Astrocyte (in vitro differentiated cells and primary cell): ENCODE results near the gene PARP6. TPM values are rescaled to one million over a fixed set of nuclear protein-coding genes. Genes with fewer than 3 reads are reported as not detected.

Experiments used
- DNase-seq: peaks from one replicate; pipeline ENCODE4 v3.0.0-alpha.2; 2010; ENCODE audit warnings: low read depth
- FAIRE-seq: peaks from 2 replicates; lab custom pipeline; 2011; peaks lifted over from hg19 to GRCh38; lab: Jason Lieb, UNC
- H2AFZ ChIP-seq: 2 replicates; pipeline ENCODE4 v1.6.0; 2012; ENCODE audit warnings: low read depth, low read length, inconsistent platforms
- H3K27ac ChIP-seq: 2 replicates; pipeline ENCODE4 v1.5.1; 2011; ENCODE audit warnings: low read depth, low read length, inconsistent platforms
- H3K27me3 ChIP-seq: 2 replicates; pipeline ENCODE4 v1.6.0; 2011; ENCODE audit warnings: low read length, inconsistent platforms; ENCODE audit not compliant: insufficient read depth
- H3K36me3 ChIP-seq: 2 replicates; pipeline ENCODE4 v1.5.1; 2011; ENCODE audit warnings: low read length, inconsistent platforms; ENCODE audit not compliant: insufficient read depth
- H3K4me1 ChIP-seq: 2 replicates; pipeline ENCODE4 v1.5.1; 2011; ENCODE audit warnings: low read length, inconsistent platforms; ENCODE audit not compliant: insufficient read depth
- H3K4me2 ChIP-seq: 2 replicates; pipeline ENCODE4 v1.6.0; 2012; ENCODE audit warnings: low read length, inconsistent platforms
- H3K4me3 ChIP-seq: 2 replicates; pipeline ENCODE4 v1.5.1; 2011; ENCODE audit warnings: low read depth, mild to moderate bottlenecking, low read length, inconsistent platforms; ENCODE audit not compliant: insufficient read depth
- H3K79me2 ChIP-seq: 2 replicates; pipeline ENCODE4 v1.6.0; 2012; ENCODE audit warnings: mild to moderate bottlenecking, low read length, inconsistent platforms; ENCODE audit not compliant: insufficient read depth
- H3K9ac ChIP-seq: 2 replicates; pipeline ENCODE4 v1.6.0; 2012; ENCODE audit warnings: mild to moderate bottlenecking, low read length, inconsistent platforms
- H3K9me3 ChIP-seq: 2 replicates; pipeline ENCODE4 v1.5.1; 2012; ENCODE audit warnings: low read depth, mild to moderate bottlenecking, low read length, inconsistent platforms; ENCODE audit not compliant: insufficient read depth
- H4K20me1 ChIP-seq: 2 replicates; pipeline ENCODE4 v1.6.0; 2012; ENCODE audit warnings: low read length, inconsistent platforms; ENCODE audit not compliant: insufficient read depth
- H3K27ac Mint-ChIP-seq: one replicate; pipeline ENCODE4 v1.8.0; 2021; ENCODE audit warnings: mild to moderate bottlenecking, mixed read lengths; ENCODE audit not compliant: unreplicated experiment
- H3K27me3 Mint-ChIP-seq: one replicate; pipeline ENCODE4 v1.8.0; 2021; ENCODE audit warnings: low read depth, mixed read lengths; ENCODE audit not compliant: unreplicated experiment
- H3K36me3 Mint-ChIP-seq: one replicate; pipeline ENCODE4 v1.8.0; 2021; ENCODE audit warnings: low read depth, mixed read lengths; ENCODE audit not compliant: unreplicated experiment
- H3K4me1 Mint-ChIP-seq: one replicate; pipeline ENCODE4 v1.8.0; 2021; ENCODE audit warnings: low read depth, mixed read lengths; ENCODE audit not compliant: unreplicated experiment
- H3K4me3 Mint-ChIP-seq: one replicate; pipeline ENCODE4 v1.8.0; 2021; ENCODE audit warnings: mild to moderate bottlenecking, moderate library complexity, mixed read lengths; ENCODE audit not compliant: unreplicated experiment
- H3K9me3 Mint-ChIP-seq: one replicate; pipeline ENCODE4 v1.8.0; 2021; ENCODE audit warnings: mild to moderate bottlenecking, mixed read lengths; ENCODE audit not compliant: unreplicated experiment
- CTCF ChIP-seq: IDR thresholded peaks from 2 replicates; pipeline ENCODE4 v1.5.1; 2011; ENCODE audit warnings: low read depth, mild to moderate bottlenecking, inconsistent platforms, low read length, moderate library complexity; ENCODE audit not compliant: insufficient read depth
- EZH2 ChIP-seq: IDR thresholded peaks from 2 replicates; pipeline ENCODE4 v1.6.1; 2012; ENCODE audit warnings: mild to moderate bottlenecking, low read length, inconsistent platforms; ENCODE audit not compliant: insufficient read depth
- total RNA-seq: library from RNA; stranded (reverse); gene quantifications from 2 replicates; pipeline ENCODE4 v1.2.1, GENCODE V29; 2021

PARP6 gene
- total RNA-seq, 1 donor from 2014 or later: 62.7 TPM

- H3K27me3 ChIP-seq: no peaks in the 10 kb centered on the region
- no peaks in the 10 kb centered on the region for H3K27me3 Mint-ChIP-seq
- H3K4me2 ChIP-seq: peak overlapping the region; percentile 81
- peak overlapping the region; percentile 100 for H3K27ac Mint-ChIP-seq
- H3K9me3 ChIP-seq: no peaks in the 10 kb centered on the region
- FAIRE-seq (peak; percentile 90), DNase-seq (peak; percentile 97)
- H3K36me3 ChIP-seq: peaks cover 21% of the 10 kb centered on the region
- peak overlapping the region; percentile 56 for H3K4me3 ChIP-seq
- H3K9ac ChIP-seq: peak overlapping the region; percentile 81
- H3K36me3 Mint-ChIP-seq: peaks cover 25% of the 10 kb centered on the region
- no peak for TF ChIP-seq CTCF
- no peak for TF ChIP-seq EZH2
- peaks cover 40% of the 10 kb centered on the region for H3K4me1 Mint-ChIP-seq
- H3K27ac ChIP-seq: peak overlapping the region; percentile 98
- peaks cover 27% of the 10 kb centered on the region for H3K4me1 ChIP-seq
- H3K4me3 Mint-ChIP-seq: peak overlapping the region; percentile 82
- H4K20me1 ChIP-seq: no peaks in the 10 kb centered on the region
- no peaks in the 10 kb centered on the region for H3K9me3 Mint-ChIP-seq
- peaks cover 17% of the 10 kb centered on the region for H3K79me2 ChIP-seq
- no peak overlapping the region for H2AFZ ChIP-seq
These were observed 35.1 kb downstream of the PARP6 start for GRCh38 chr15:72237029-72237852.

- peak overlapping the region; percentile 56 for H3K4me3 ChIP-seq
- H3K27ac Mint-ChIP-seq: peak overlapping the region; percentile 100
- FAIRE-seq: no peak
These were observed 35.9 kb downstream of the PARP6 start for GRCh38 chr15:72236381-72237003.

More at GRCh38 chr15:72236381-72237003, 35.9 kb downstream of the PARP6 start:
- Mint-ChIP-seq H3K27me3 (no peaks in the 10 kb centered on the region), H3K9me3 (no peaks in the 10 kb centered on the region), H3K36me3 (peaks cover 19% of the 10 kb centered on the region), H3K4me3 (peak overlapping the region; percentile 82), H3K4me1 (peaks cover 44% of the 10 kb centered on the region)
- Histone ChIP-seq H3K9ac (peak overlapping the region; percentile 81), H3K4me2 (peak overlapping the region; percentile 81), H3K27ac (peak overlapping the region; percentile 98), H3K27me3 (no peaks in the 10 kb centered on the region), H3K9me3 (no peaks in the 10 kb centered on the region), H3K79me2 (peaks cover 20% of the 10 kb centered on the region), H3K36me3 (peaks cover 16% of the 10 kb centered on the region), H4K20me1 (no peaks in the 10 kb centered on the region), H2AFZ (no peak overlapping the region), H3K4me1 (peaks cover 31% of the 10 kb centered on the region)
- DNase-seq: no peak
- TF ChIP-seq CTCF: no peak
- TF ChIP-seq EZH2: no peak
